Spleen (tissue), 7 donors: ENCODE results near the gene TAS1R3.

Source experiments
- POLR2A ChIP-seq, 3 donors: fragments of 450-650 bp; IDR thresholded peaks; one replicate each; pipeline ENCODE4 v1.5.1; 2017; ENCODE audit warnings: antibody characterized with exemption in 3 of 3, mild to moderate bottlenecking in 1 of 3
- POLR2AphosphoS5 ChIP-seq, 3 donors: sonication (generic); formaldehyde crosslinking; IDR thresholded peaks; one replicate each; pipeline ENCODE4 v1.5.1; 2017; ENCODE audit warnings: antibody characterized with exemption in 3 of 3
- TF ChIP-seq, protein P1 (sequence below), 11 experiments: fragments of 200-600 bp in 7 of 11; fragments of 450-650 bp in 4 of 11; sonication (generic) in 4 of 11; IDR thresholded peaks in 8 of 11; conservative IDR thresholded peaks in 3 of 11; 1 replicate in 7 of 11; 2 replicates in 4 of 11; pipeline versions ENCODE4 v1.4.0 to v1.8.0; 2016 to 2021; ENCODE audit warnings: antibody characterized with exemption in 11 of 11, inconsistent platforms in 4 of 11, mild to moderate bottlenecking in 1 of 11
- donor health status: DM: no; HTN: no; CAD: no; lungs with moderate emphysema.
- donor health status: DM: no; HTN: no; CAD: no.
- donor health status: DM: no; HTN: no; CAD: no.

DNA sequence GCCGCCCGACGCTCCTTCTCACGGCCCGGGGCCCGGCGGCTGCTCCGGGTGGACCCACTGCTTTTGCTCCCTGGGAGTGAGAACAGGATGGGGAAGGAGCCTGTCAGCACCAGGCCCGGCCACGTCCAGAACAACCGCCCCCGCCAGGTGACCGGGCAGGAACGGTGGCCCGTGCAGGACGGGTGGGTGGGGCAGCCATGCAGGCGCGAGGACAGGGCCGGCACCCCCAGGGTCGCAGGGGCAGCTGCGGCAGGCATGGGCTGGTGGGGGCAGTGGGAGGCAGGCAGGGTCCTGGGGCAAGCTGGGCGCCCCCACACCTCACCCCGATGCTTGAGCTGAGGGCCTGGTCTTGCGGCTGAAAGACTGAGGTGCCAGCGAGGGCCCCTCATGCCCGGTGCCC, 5.4 kb downstream of the TAS1R3 start:
- TF ChIP-seq, protein P1, sequence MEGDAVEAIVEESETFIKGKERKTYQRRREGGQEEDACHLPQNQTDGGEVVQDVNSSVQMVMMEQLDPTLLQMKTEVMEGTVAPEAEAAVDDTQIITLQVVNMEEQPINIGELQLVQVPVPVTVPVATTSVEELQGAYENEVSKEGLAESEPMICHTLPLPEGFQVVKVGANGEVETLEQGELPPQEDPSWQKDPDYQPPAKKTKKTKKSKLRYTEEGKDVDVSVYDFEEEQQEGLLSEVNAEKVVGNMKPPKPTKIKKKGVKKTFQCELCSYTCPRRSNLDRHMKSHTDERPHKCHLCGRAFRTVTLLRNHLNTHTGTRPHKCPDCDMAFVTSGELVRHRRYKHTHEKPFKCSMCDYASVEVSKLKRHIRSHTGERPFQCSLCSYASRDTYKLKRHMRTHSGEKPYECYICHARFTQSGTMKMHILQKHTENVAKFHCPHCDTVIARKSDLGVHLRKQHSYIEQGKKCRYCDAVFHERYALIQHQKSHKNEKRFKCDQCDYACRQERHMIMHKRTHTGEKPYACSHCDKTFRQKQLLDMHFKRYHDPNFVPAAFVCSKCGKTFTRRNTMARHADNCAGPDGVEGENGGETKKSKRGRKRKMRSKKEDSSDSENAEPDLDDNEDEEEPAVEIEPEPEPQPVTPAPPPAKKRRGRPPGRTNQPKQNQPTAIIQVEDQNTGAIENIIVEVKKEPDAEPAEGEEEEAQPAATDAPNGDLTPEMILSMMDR (IDR thresholded peaks at IDR 0.05 in 8 of 11, conservative IDR thresholded peaks at IDR 0.05 in 3 of 11): no peak
- TF ChIP-seq POLR2A (IDR thresholded peaks at IDR 0.05): no peak
- TF ChIP-seq POLR2AphosphoS5 (IDR thresholded peaks at IDR 0.05): no peak
